GM18505 (cell line): Measurements from ENCODE around the gene C21orf91.
A peak's percentile ranks its signal among the peaks of the same experiment; 100 is the strongest.

Experiments used
- ATAC-seq: cut with Tn5 transposase; IDR thresholded peaks from one replicate; pipeline ENCODE4 v1.9.1; 2021; ENCODE audit not compliant: unreplicated experiment
- POLR2A ChIP-seq: IDR thresholded peaks from 4 replicates; pipeline ENCODE4 v1.6.1; 2011; ENCODE audit warnings: borderline replicate concordance; ENCODE audit not compliant: insufficient read depth, insufficient read length; ENCODE audit errors: extremely low read depth

Gene C21orf91

DNA sequence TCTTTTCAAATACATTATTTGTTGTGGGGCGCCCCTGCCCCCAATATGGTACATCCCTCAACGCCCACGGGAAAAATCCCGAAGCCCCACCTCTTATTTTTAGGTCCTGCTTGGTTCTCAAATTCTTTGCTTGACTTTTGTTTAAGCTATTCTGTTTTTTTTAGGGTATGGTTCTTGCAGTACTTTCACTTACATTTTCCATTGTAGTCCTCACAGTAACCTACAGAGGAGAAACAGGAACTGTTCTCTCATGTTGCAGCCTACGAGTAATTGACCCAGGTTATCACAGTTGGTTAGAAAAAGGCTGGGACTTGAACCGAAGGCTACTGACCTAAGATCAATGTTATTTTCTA is 697 bp upstream of the C21orf91 start:
- peak; percentile 3 for TF ChIP-seq POLR2A
- ATAC-seq: peak; percentile 59

DNA sequence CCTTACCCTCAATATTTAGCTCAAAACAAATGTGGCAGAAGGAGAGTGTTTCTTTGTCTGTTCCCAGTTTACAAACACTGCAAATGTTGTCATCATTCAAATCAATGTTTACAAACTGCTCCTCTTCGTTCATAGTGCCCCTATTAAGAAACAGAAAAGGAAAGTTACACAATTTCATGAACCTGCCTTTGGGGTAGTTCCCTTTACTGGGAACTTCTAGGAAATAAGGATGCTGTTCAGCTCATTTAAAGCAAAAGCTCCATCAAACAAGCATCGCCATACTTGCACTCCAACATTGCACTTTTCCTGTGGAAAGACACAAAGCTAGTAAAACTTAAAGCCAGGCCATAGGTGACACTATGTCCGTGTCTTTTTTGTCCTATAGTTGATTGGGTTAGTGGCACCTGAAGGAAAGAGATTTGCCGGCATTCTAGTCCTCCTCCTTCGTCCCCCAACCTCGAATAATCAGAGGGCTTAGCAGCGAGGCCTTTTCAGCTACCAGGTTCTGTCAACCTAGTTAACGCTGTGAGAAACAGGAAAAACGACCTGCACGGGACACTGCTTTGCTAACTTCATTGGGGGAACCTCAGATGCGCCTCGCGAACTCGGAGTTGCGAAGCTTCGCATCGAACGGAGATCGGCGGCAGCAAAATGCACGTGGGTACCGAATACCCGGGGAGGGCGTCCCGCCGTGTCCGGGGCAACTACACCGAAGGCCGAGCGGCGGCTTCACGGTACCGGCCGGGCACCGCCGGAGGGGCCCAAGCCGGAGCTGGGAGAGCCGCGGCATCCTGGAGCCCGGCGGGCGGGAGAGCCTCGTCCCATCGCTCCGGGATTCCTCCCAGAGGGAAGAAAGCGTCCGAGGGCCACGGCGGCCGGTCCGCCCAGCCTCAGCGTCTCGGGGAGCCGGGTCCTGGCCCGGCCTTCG is 706 bp downstream of the C21orf91 start:
- peak; percentile 13 for ATAC-seq
- TF ChIP-seq POLR2A: no peak

DNA sequence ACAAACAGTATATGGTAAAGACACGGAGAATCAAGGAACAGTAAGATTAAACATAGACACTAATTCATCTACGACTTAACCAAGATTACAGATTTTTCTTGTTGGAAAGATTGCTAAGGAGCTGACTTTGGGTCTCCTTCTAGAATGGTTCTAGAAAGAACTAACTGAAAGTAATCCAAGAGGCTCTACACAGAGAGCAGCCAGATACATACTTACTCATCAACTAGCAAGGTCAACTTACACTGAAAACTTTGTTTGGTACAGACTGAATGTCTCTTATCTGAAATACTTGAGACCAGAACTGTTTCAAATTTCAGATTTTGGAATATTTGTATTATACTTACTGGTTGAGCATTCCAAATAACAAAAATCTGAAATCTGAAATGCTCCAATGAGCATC is 5.8 kb downstream of the C21orf91 start:
- no peak for ATAC-seq
- TF ChIP-seq POLR2A: no peak

DNA sequence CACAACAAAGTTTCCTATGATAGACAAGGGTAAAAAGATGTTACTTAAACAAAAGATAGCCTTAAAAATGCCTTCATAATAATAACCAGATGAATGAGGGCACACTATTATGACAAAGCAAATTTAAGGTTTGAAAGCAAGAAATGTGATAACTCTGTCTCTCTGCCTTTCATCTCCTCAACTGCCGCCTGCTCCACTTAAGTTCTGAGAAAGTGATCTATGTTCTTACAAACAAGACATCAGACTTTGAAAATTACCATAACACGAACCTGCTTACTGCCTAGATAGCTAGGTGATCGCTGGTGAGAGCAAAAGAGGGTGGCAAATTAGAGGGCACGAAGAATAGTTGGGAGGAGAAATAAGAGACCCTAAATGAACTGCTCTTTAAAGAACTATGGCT is 13.2 kb downstream of the C21orf91 start:
- no peak for TF ChIP-seq POLR2A
- ATAC-seq: no peak

DNA sequence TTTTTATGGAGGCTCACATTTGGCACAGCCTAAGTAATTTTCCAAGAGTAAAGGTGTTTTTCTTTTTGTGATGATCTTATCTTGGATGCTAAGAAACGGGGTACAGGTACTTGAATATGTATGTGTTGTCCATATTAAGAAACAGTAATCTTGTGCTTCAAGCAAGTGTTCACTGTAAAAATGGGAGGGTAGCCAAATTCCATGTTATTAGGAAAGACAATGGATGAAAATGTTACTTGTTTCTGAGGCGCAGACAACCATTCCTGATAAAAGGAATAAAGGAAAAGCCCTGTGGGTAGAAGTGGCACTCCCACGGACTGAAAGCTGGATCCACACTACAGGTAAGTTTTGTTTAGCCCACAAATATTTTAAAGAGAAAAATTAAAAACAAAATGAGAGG is 15.6 kb downstream of the C21orf91 start:
- no peak for TF ChIP-seq POLR2A
- ATAC-seq: no peak

DNA sequence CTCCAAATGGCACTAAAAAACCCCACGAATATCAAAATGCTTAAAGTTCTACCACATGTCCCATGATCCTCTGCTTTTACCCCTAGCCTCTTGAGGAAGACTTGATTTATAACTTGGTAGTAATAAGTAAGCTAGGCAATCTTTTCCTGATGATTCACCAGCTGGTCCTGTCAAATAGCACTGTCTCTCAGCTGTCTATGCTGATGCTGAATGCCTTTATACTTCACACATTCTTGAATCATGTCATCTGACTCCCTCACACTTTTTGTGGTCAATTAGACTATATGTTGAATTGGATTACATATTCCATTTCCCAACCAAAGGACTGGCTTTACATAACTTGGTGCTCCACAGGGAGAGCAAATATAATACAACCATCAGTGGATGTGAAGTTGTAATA is 16.6 kb downstream of the C21orf91 start:
- TF ChIP-seq POLR2A: no peak

DNA sequence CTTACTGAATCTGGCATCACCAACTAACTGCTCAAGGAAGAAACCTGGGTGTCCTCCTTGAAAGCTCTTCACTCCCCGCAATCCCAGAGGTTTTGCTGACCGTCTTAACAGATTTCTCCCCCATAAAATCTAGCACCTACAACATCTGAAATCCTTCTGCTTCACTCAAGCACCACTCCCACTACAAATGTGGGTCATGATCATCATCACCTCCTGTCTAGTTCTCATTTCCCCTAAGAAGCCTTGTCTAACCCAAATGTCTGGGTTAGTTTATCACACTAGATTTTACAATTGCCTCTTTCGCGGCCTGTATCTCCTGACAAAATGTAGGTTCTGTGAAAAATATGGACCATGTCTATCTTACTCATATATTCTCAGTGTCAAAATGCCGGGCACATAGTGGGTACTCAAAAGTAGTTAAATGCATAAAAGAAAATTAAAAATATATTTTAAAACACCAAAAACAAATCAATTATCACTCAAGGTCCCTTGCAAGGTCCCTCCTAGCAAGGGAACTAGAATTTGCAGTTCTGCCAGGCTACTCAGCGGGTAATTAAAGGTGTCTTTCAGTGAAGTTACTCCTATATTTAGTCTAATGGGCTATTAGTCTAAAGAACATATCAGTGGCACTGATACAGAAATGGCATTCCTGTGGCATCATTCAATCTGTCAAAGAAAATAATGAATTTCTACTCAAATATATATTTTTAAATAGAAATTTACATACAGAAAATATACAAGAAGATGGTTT is 19.6 kb downstream of the C21orf91 start:
- no peak for ATAC-seq

More for the DNA sequence above, 16.6 kb downstream of the C21orf91 start:
- no peak for ATAC-seq

DNA sequence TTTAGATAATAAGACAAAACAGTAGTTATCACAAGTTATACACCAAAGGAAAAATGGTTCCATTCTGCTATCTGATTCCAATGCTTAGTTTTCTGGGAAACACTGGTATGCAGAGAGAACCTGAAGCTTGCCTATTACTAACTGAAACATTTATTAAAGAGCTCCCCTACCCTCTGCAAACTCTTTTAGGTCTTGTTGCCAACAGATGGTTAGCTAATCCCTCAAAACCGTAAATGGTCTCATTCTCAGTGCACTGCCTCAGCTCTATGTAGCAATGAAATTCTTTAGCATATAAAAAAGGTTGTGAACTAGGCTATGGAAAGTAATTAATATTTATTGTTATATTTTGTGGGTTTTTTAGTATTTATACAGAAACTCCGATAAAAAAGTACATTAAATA is 20.4 kb downstream of the C21orf91 start:
- no peak for ATAC-seq
- no peak for TF ChIP-seq POLR2A

More for the DNA sequence above, 19.6 kb downstream of the C21orf91 start:
- no peak for TF ChIP-seq POLR2A

DNA sequence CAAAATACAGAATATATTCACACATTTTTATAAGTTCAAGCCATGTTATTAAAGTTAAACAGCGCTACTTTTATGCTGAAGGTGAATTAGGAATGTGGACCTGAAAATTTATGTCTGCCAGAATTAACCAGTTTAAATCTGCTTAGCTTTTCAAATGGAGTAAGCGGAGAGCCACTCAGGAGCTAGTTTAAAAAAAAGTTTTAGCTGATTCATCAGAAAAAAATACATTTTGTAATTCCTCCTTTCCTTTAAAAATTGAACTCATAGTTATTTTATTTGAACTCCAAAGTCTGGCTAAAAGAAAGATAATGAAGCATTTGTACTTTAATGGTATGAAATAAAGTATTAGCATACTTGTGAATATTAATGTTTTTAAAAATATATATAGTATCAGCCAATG is 21.2 kb downstream of the C21orf91 start:
- TF ChIP-seq POLR2A: no peak

DNA sequence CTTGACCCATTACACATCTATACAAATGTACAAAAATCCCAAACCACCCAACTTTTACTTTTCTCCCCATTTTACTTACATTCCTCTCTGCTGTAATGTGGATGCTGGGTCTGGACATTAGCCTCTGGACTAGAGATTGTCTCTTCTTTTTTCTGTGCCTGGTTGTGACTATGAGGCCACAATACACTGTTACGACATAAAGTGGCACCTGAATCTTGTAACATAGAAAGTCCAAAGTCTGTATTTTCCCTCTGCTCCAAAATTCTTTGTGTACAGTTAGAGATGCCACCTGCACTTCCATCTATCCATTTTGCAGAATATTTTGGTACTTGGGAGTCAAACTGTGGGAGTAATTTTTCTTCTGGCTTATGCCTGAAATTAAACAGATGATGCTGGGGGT is 22.7 kb downstream of the C21orf91 start:
- no peak for TF ChIP-seq POLR2A
- no peak for ATAC-seq

More for the DNA sequence above, 21.2 kb downstream of the C21orf91 start:
- no peak for ATAC-seq

DNA sequence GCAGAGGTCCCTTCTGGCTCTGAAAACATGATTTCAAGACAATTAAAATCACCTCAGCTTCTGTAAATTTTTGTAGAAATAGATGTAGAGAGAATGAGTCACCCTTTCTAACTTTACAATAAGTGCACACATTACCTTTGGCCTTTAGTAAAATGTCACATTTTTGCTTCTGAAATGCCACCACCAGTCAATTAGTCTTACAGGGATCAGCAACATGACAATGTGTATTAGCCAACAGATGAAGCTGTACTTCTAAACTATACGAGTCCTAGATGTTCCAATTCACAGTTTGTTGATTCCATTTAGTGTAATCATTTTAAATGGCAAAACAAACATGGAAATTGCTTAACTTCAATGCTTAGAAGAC is 23.1 kb downstream of the C21orf91 start:
- TF ChIP-seq POLR2A: no peak
- no peak for ATAC-seq

DNA sequence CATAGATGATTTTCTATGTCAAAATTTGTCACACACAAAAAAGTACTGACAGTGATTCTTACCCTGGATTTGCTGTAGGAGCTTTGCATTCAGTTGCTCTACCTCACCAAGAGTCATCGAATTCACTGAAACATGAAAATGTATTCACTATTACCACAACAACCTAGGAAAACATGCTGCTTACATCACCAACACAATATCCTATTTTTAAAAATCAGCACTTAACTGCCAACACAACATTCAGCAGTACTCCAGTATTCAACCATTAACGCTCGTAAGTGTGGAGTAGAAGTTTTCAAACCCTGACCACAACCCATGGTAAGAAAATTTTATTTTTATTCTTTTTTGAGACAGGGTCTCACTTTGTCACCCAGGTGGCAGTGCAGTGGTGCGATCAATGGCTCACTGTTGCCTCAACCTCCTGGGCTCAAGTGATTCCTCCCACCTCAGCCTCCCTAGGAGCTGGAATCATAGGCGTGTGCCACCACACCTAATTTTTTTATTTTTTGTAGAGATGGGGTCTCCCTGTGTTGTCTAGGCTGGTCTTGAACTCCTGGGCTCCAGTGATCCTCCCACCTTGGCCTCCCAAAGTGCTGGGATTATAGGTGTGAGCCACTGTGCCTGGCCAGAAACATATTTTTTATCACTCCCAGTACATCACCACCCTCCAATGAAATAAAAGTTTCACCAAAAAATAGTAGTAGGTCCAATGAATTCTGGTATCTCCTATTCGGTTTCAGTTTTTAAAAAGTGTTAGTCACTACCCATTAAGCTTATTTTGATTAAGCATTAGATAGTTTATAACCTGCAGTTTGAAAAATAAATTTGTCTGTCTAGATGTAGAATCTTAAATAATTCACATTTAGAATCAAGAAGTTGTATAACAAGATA is 23.8 kb downstream of the C21orf91 start:
- no peak for ATAC-seq
- no peak for TF ChIP-seq POLR2A
